HG03571 (cell line): ENCODE measurements around the gene PPFIA1.
"Not testable (repeated sequence)": the region's sequence is repeated elsewhere in the genome, so short reads cannot be mapped to it uniquely, and the experiment has no call there.

Experiments used
- ATAC-seq: cut with Tn5 transposase; IDR thresholded peaks from one replicate; pipeline ENCODE4 v1.9.1; 2021; ENCODE audit not compliant: unreplicated experiment

Gene PPFIA1

DNA sequence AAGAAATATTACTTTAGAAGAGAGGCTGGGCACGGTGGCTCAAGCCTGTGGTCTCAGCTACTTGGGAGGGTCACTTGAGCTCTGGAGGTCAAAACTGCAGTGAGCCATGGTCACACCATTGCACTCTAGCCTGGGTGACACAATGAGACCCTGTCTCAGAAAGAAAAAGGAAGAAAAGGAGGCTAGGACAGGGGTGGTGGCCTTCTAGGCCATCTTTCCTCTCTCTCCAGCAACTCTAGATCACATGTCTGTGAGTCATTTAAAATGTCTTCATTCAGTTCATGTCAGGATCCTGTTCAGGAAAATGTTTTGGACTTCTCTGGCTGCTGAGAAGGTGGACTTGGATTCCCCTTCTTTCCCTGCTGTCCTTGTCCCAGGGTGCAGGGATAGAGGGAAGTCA, 53.3 kb downstream of the PPFIA1 start:
- no peak for ATAC-seq

DNA sequence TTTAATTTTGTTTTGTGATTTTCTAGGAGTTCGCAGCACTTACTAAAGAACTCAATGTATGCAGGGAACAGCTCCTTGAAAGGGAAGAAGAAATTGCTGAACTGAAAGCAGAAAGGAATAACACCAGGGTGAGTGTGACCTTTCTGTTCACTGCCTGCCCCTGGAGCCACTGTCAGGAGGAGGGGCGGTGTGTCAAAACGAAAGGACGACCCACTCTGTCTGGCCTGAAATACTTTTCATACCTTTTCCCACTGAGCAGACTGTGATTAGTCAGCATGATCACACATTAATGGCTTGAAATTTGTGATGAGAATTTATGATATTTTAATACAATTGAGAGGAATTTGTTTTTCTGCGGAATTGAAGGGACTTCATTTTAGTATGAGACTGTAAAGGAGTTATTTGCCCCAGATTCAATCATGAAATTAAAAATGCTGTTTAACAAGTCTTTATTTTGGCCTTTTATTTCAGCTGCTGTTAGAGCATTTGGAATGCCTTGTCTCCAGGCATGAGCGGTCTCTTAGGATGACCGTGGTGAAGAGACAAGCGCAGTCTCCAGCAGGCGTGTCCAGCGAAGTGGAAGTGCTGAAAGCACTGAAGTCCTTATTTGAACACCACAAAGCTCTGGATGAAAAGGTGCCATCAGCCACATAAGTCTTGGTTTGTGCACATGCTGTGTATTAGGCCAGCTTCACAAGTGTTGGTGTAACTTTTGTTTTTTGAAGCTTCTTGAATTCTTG, 54.1 kb downstream of the PPFIA1 start:
- ATAC-seq, result no peak

DNA sequence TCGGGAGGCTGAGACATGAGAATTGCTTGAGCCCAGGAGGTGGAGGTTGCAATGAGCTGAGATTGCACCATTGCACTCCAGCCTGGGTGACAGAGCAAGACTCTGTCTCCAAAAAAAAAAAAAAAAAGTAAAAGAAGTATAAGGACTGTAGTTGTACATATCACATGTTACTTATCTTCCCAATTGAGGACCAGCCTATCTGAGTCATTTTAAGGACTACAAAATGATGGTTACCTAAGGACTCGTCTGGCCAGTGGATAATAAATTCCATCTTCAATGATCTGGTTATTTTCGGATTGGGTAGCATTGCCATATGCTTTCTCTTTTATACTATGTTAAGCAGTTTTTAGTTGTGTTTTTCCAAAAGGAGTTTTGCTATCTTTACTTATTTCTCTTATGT, 55.3 kb downstream of the PPFIA1 start:
- ATAC-seq, result no peak

DNA sequence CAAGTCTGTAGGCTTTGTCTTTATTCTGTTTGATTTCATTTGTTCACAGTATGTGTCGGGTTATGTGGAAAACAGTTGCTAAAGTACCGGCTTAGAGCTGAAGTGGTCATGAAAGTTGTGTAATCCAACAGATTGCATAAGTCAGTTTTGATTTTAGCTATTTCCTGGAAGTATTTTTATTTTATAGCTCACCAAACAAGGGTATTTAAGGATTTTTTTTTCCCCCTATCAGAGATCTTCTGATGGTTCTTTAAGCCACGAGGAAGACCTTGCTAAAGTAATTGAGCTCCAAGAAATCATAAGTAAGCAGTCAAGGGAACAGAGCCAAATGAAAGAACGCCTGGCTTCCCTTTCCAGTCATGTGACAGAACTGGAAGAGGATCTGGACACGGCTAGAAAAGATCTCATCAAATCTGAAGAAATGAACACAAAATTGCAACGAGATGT, 55.9 kb downstream of the PPFIA1 start:
- ATAC-seq, result no peak

DNA sequence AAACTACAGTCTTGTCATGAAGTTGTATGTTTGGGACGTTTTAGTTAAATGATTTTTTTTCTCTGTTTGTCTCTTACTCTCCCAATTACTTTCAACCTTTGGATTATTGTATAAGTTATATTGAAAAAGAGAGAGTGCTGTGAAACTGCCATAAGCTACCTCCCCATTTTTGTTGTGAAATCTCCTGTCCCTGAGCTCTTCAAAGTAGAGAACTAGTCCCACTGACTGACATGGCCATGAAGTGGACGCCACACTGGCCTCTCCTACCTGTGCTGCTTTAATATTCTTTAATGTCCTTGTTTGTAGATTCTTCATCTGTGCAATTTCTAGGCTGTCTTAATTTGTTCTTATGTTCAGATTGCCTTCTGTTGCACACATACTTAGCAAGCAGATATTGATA, 56.3 kb downstream of the PPFIA1 start:
- ATAC-seq, result no peak

DNA sequence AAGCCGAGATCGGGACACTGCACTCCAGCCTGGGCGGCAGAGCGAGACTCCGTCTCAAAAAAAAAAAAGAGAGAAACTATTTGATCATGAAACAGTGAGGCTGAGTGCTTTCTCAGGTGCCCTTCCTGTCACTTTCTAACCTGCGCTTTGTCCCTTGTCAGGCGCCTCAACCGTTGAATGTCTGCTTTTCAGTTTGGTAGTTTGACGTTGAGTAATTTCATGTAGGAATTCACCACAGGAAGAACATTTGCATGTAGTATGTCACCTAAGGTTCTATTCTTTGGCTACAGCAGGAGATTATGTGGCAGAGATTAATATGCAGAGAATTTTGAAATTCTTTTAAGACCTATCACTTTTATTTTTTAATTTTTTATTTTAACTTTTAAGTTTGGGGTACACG, 57.2 kb downstream of the PPFIA1 start:
- no peak for ATAC-seq

DNA sequence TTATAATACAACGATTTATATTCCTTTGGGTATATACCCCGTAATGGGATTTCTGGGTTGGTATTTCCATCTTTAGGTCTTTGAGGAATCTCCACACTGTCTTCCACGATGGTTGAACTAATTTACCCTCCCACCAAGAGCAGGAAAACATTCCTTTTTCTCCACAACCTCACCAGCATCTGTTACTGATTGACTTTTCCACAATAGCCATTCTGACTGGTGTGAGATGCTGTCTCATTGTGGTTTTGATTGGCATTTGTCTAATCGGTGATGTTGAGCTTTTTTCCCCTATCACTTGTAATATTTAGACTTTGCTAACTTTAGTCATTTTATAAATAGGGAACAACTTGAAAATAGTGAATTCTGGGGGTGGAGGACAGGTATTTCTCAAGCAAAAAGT, 58.1 kb downstream of the PPFIA1 start:
- no peak for ATAC-seq

DNA sequence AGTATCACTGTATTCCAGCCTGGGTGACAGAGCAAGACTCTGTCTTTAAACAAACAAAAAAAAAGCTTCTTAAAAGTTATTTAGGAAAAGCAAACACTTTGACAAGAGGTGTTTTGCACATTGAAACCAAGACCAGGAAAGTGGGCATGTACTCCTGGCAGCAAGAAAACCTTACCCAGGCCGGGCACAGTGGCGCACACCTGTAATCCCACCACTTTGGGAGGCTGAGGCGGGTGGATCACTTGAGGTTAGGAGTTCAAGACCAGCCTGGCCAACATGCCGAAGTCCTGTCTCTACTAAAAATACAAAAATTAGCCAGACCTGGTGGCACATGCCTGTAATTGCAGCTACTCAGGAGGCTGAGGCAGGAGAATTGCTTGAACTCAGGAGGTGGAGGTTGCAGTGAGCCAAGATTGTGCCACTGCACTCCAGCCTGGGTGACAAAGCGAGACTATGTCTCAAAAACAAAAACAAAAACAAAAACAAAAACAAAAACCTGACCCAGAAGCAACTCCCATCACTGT, 60.9 kb downstream of the PPFIA1 start:
- ATAC-seq, result not testable (repeated sequence)

DNA sequence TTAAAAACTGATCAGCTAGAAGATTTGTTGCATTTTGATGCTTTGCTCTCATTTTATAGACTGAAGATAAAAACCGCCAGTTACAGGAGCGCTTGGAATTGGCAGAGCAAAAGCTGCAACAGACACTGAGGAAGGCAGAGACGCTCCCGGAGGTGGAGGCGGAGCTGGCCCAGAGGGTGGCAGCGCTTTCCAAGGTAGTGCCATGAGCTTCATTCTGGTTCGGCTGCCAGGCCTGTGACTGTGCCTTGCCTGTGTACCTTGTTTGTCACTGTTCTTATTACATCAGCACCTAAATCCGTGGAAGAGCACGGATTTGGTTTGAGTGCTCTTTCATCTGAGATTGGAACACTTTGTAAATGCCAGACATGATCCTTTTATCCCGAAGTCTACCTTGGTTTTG, 61.4 kb downstream of the PPFIA1 start:
- no peak for ATAC-seq

DNA sequence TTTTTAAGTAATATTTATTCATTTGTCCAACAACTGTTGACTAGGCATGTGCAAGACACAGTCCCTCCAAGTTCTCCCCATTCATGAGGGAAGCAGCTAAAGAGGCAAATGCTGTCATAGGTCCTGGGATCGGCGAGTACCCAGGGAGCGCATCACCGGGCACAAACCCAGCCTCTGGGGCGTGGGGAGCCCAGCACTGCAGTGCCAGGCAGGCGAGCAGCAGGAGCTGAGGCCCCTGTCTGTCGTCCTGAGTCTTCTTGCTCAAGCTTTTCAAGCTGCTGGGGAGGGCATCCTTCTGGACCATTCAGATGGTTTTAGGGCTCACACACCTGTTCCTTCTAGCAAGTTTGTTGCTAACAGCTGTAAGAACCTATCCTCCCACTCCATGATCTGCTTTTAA, 62.1 kb downstream of the PPFIA1 start:
- no peak for ATAC-seq

DNA sequence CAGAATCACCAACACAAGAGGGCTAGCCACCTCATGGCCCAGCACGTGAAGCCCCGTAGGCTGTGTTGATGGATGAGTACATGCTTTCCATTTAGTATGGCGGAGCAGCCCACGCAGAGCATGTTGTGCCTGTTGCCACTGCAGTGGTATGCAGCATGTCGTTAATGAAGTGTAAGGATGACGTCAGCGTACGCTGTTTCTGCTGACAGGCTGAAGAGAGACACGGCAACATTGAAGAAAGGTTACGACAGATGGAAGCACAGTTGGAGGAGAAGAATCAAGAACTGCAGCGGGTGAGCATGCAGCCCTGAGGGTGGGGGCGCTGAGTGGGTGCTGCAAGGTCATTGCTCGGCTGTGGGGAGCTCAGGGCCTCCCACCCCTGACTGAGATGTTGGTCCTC, 62.8 kb downstream of the PPFIA1 start:
- ATAC-seq, result no peak

DNA sequence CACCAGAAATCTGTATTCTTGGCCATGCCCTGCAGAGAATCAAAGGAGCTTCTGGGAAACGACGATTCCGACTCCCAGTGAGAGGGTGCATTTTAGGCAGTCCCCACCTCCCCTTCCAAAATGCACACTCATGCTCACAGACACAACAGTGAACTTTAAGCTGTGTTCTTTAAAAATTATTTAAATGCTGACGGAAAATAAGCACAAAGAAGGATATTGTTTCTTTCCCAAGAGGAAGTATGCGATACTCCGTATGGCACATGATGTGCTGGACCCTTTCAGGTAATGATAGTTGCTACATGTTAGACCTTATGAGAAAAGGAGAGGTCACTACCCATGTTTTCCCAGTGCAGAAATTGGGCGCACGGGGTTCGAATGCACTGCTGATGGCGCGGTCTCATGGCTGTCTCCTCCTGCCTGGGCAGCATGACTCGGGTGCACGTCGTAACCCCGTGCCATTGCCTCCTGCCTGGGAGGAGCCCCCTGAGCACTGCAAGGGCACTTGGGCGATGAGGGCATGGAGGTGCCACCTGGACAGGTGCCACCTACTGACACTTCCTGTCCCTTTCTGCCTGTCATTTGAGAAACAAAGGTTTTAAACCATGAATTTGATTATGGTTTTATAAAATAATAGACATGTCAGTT, 64.0 kb downstream of the PPFIA1 start:
- no peak for ATAC-seq

DNA sequence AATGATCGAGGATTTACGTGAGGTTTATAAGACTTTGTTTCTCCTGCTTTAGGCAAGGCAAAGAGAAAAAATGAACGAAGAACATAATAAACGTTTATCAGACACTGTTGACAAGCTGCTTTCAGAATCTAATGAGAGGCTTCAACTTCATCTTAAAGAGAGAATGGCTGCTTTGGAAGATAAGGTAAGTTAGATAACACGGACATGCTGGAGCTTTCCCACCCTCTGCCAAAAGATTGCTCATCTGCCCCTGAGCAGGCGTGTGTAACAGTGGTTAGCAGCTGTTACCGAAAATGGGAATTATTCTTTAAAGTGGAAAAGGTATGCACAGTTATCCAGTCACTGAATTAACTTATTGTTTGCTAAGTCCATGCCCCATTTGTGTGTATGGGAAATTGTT, 65.0 kb downstream of the PPFIA1 start:
- ATAC-seq, result no peak

DNA sequence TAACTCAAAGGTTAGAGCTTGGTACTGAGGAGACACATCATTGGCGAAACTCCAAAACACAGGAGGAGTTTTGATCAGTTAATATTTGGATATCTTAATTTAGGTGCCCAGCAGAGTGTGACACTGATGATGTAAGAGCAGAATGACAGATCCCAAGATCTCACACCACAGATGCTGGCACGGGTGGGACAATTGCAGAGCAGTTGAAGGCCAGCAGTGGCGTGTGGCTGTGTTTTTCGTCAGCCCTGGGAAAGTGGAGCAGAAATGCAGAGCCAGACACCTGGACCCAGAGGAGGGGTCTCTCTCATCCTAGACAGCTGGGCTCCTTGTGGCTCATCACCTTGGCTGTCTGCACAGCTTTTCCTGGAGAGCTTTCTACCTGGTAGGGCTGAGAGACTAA, 68.1 kb downstream of the PPFIA1 start:
- ATAC-seq, result no peak

DNA sequence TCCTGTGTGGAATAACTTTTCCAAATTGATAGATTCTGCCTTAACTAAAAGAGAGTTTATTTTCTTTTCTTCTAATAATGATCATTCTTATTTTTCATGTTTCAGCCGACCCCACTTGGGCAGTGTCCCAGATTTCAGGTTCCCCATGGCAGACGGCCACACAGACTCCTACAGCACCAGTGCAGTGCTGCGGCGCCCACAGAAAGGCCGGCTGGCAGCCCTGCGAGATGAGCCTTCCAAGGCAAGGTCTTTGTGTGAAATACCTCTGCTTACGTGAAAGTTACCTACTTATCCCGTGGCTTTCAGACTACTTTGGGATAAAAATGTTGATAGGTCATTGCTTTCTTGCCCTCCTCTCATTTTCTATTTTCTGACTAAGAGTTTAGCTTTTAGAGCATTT, 68.6 kb downstream of the PPFIA1 start:
- no peak for ATAC-seq

DNA sequence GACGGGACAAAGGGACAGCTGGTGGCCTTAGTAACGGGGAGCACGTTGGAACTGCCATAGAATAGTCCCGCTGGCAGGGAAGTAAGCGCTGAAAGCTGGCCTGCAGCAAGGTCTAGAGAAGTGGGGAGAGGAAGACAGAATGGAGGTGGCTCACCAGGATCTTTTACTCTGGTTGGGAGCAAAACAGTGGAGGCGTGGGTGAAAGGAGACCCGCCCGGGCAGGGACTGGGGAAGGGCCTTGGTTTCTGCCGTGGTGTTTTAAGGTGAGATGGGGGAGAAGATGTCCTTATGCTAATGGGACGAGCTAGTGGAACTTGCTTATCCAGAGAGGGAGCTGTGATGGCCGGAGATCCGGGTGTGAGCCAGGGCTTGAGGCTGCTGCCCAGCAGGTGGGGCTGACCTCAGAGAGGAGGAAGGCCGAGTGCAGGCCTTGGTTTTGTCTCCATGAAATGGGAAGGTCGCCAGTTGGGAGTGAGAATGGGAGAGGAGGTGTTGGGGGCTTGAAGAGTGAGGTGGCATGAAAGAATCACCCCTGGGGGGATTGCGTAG, 71.5 kb downstream of the PPFIA1 start:
- ATAC-seq, result no peak

DNA sequence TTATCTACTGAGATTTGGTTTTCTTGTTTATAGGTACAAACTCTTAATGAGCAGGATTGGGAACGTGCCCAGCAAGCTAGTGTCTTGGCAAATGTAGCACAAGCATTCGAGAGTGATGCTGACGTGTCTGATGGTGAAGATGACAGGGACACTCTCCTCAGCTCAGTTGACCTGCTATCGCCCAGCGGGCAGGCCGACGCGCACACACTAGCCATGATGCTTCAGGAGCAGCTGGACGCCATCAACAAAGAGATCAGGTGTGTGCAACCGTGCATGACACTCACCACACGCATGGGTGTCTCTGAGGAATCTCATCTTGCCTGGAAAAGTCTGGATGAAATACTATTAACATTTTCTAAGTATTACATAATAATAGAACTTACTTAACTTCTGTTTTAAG, 73.1 kb downstream of the PPFIA1 start:
- ATAC-seq, result no peak

DNA sequence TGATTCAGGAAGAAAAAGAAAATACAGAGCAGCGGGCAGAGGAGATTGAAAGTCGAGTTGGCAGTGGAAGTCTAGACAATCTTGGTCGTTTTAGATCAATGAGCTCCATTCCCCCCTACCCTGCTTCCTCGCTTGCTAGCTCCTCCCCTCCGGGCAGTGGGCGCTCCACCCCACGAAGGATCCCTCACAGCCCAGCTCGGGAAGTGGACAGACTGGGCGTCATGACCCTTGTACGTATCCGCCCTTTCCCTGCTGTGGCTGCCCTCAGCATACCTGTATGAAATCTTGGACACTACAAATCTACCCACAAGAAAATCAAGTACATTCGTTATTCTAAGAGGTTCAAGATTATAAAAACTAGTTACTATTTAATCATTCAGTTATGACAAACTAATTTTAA, 77.7 kb downstream of the PPFIA1 start:
- no peak for ATAC-seq

DNA sequence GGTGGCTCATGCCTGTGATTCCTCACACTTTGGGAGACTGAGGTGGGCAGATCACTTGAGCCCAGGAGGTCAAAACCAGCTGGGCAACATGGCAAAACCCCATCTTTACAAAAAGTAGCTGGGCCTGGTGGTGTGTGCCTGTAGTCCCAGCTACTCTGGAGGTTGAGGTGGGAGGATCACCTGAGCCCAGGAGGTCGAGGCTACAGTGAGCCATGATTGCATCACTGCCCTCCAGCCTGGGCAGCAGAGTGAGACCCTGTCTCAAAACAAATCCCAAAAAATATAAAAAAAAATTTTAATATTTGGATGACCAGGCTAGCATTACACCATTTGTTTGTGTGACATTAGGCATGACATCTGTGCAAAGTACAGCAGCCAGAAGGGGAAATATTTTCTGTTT, 78.1 kb downstream of the PPFIA1 start:
- ATAC-seq, result no peak

DNA sequence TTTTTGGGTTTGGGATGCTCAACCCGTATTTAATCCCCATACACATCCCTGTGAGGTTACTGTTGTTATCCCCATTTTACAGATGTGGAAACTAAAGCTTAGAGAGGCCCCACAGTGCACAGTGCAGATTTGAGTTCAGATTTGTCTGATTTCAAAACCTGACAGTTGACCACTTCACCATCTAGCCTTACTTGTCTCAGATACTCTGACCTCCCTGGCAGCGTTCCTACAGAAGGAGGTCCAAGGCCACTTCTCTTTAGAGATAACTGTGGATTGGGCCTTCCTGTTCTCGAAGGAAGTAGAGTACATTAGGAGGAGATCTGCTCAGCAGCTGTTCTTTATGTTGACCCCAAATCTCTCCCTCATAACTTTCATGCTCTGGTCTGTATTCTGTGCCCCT, 81.2 kb downstream of the PPFIA1 start:
- ATAC-seq, result no peak

DNA sequence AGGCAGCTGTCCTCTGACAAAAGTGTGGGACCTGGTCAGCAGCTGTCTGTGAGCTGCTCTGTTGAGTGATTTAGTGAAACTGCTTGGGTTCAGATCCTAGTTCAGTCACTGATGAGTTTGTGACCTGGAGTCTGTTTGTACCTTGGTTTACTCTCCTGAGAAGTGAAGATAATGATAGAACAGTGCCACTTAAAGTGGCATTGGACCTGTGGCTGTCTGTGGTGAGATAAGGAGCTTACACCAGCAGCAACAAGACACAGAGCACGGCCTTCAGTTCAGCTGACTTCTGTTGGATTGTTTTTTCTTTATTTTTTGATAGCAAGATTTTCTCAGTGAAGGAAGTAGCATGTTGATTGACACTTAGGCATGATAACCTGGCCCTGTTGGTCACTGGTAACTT, 81.6 kb downstream of the PPFIA1 start:
- ATAC-seq, result no peak

DNA sequence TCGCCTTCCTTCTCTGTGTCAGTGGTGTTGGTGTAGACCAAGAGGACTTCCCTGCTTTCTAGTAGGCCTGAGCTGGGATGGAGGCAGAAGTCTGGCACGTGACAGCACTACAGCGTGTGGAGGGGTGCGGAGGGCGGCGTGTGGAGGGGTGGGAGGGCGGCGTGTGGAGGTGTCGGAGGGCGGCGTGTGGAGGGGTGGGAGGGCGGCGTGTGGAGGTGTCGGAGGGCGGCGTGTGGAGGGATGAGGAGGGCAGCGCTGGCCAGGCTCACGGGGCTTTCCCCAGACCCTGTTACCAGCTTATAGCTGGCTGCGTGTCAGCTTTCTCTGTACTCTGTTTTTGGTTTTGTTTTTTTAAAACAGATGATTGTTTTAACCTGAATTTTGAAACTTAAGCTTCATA, 82.1 kb downstream of the PPFIA1 start:
- ATAC-seq, result no peak
